ENCODE results near the gene INPP5D.

- TF ChIP-seq CTCF (IDR thresholded peaks at IDR 0.05) (no peak), POLR2A (IDR thresholded peaks at IDR 0.05) (no peak)
Observed at GRCh38 chr2:233063976-233064411, 3.9 kb downstream of the INPP5D start.
